ENCODE results near the gene GLDC. TPM values are rescaled to one million over a fixed set of nuclear protein-coding genes. Genes with fewer than 3 reads are reported as not detected.

GLDC gene
- total RNA-seq, 1 experiment from 2014 or later, result 0.82 TPM

DNA sequence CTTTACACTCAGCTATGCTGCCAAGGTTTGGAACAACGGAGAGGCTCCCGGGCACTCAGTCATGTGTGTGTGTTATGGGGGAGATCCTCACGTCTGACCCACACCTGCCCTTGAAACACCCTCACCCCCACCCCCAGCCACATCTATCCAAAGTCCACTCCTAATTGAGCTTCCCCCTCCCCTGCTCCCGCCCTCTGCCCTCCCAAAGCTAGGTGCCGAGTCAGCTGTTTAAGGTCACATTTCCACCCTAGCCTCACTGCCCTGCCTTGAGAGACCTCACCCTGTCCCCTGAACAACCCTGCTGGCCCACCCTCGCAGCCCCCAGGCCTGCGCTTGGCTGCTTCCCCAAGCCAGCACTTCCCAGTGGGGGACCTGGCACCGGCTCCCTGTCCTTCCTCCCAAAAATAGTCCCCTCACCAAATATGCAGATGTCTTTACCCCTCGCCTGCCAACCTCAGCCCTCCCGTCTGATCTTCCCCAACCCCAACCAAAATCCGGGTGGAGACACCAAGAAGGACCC is 36.0 kb downstream of the GLDC start:
- H3K4me3 ChIP-seq, result no peak overlapping the region
- DNase-seq, result no peak
- H3K36me3 ChIP-seq, result no peaks in the 10 kb centered on the region
- no peaks in the 10 kb centered on the region for H3K9me3 ChIP-seq
- no peaks in the 10 kb centered on the region for H3K27me3 ChIP-seq

DNA sequence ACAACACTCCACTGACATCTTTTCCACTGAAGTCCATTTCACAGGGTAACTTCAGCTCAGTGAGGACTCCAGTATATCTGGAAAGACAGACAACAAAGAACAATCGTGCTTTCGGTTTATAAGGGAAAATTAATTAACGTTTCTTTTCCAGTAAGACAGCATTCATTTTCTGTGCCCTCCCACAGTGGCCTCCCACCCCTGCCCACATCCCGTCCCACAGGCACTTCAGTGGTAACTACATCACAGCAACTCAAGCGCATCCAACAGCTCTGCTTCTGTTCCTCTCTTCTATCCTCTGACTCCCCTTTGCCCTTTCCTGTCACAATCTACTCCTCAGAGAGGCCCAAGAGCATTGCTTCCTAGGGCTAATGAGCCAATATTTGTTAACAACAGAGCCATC is 40.3 kb downstream of the GLDC start:
- H3K36me3 ChIP-seq, result no peaks in the 10 kb centered on the region
- DNase-seq, result no peak
- no peaks in the 10 kb centered on the region for H3K27me3 ChIP-seq
- H3K4me3 ChIP-seq, result no peak overlapping the region
- no peaks in the 10 kb centered on the region for H3K9me3 ChIP-seq

DNA sequence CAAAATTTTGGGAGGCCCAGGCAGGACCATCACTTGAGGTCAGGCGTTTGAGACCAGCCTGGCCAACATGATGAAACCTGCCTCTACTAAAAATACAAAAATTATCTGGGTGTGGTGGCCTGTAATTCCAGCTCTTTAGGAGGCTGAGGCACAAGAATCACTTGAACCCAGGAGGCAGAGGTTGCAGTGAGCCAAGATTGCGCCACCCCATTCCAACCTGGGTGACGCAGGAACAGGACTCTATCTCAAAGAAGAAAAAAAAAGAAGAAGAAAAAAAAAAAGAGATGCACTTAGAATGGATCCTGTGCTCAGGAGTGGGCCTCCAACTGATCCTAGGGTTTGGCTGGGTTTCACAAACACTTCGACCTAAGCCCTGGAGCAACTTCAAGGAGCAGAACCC is 45.1 kb downstream of the GLDC start:
- no peak for DNase-seq

DNA sequence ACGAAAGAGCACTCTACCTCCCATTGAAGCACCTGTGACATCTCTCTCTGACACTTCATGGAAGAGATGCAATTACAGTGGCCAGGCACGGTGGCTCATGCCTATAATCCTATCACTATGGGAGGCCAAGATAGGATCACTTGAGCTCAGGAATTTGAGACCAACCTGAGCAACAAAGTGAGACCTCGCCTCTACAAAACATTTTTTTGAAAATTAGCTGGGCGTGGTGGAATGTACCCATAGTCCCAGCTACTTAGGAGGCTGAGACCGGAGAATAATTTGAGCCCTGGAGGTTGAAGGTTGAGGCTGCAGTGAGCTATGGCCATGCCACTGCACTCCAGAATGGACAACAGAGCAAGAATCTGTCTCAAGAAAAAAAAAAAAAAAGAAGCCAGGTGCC is 45.5 kb downstream of the GLDC start:
- no peaks in the 10 kb centered on the region for H3K9me3 ChIP-seq
- no peak for DNase-seq
- H3K36me3 ChIP-seq, result no peaks in the 10 kb centered on the region
- no peak overlapping the region for H3K4me3 ChIP-seq
- no peaks in the 10 kb centered on the region for H3K27me3 ChIP-seq

More for the DNA sequence above, 45.1 kb downstream of the GLDC start:
- no peak overlapping the region for H3K4me3 ChIP-seq
- H3K9me3 ChIP-seq, result no peaks in the 10 kb centered on the region
- no peaks in the 10 kb centered on the region for H3K36me3 ChIP-seq
- H3K27me3 ChIP-seq, result no peaks in the 10 kb centered on the region

DNA sequence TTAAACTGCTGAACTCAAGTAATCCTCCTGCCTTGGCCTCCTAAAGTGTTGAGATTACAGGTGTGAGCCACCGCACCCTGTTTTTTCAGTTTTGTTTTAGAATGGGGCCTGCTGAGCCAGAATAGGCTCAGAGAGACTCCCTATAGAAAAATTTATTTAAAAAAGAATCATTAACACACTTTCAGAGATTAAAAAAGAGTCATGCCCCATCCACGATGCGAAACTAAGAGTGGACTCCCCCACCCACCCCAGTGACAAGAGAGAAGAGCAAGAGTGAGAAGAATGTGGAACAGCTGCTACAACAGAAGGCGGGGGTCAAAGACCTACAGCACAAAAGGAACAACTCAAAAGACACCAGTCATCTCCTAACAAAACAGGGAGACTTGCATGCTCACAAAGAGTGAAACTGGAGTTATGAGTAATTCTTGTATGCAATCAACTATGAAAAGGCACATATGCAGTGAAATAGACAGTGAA is 47.2 kb downstream of the GLDC start:
- no peak overlapping the region for H3K4me3 ChIP-seq
- no peak for DNase-seq
- no peaks in the 10 kb centered on the region for H3K27me3 ChIP-seq
- no peaks in the 10 kb centered on the region for H3K36me3 ChIP-seq
- H3K9me3 ChIP-seq, result no peaks in the 10 kb centered on the region

DNA sequence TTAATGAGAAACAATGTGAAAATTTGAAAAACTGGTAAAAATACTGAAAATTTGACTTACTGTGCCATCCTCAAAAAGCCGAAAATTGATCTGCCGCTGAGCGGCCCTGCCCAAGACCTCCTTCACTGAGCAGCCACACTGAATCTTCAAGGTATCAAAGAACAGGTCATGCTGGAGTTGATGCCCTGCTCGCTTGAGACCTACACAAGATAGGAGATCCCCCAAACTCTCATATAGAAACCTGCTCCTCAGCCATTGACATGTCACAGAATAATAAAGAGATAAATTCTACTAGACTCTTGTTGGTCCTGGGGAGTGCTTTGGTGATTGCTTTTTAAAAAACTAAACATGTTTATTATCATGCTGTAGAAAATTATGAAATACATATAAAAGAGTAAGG is 52.7 kb downstream of the GLDC start:
- no peak overlapping the region for H3K4me3 ChIP-seq
- H3K9me3 ChIP-seq, result no peaks in the 10 kb centered on the region

DNA sequence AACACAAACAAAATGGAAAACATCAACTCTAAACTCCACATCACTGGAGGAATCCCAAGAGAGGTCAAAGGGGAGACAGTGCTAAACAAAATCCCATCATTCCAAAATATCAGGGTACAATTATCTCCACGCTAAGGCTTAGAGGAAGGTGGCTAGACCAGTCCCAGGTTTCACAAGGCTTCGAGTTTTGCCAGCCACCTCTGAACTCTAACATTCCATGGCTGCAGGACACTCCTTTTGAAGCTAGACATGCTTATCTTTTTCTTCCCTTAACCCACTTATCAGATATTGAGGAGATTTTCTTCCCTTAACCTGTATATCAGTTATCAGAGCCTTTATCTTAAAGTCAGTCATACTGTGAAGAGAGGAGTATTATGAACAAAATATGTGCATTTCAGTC is 53.3 kb downstream of the GLDC start:
- DNase-seq, result no peak
- H3K27me3 ChIP-seq, result no peaks in the 10 kb centered on the region
- H3K4me3 ChIP-seq, result no peak overlapping the region
- H3K9me3 ChIP-seq, result no peaks in the 10 kb centered on the region
- no peaks in the 10 kb centered on the region for H3K36me3 ChIP-seq

More for the DNA sequence above, 52.7 kb downstream of the GLDC start:
- no peak for DNase-seq
- Histone ChIP-seq H3K27me3 (no peaks in the 10 kb centered on the region), H3K36me3 (no peaks in the 10 kb centered on the region)

DNA sequence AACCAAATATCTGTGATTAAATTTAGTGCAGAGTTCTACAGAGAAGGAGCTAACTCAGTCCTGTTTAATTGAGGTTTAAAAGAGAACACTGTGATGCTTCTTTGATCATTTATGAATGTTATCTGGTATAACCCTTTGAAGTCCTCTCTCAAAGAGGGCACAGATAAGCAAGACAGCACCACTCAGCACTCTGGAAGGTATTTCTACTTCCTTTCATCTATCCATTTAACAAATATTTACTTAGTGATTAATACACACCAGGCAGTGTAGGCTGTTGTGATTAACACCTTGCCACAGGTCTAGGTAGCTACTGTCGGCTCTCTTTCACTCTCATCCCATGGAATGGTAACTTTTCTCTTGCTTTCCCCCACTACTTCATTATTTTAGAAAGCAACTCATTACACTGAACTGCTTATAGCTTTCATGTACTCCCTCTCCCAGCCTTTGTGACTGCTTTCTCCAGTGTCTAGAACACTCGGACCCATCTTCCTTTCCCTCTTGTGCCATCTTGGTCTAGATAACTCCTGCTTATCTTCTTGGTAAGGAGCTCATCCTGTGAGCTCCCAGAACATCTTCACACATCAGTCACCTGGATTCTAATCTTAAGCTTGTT is 54.7 kb downstream of the GLDC start:
- H3K36me3 ChIP-seq, result no peaks in the 10 kb centered on the region
- DNase-seq, result no peak
- H3K9me3 ChIP-seq, result no peaks in the 10 kb centered on the region
- no peaks in the 10 kb centered on the region for H3K27me3 ChIP-seq
- H3K4me3 ChIP-seq, result no peak overlapping the region

DNA sequence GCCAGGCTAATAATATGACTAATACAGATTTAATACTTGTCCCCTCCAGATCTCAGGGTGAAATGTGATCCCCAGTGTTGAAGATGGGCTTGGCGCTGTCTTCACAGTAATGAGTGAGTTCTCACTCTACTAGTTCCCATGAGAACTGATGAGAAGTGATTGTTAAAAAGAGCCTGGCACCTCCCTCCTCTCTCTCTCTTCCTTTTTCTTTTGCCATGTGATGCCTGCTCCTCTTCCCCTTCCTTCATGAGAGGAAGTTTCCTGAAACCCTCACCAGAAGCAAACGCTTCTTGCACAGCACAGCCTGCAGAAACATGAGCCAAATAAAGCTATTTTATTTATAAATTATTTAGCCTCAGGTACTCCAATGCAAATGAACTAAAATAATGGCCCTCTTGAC is 55.2 kb downstream of the GLDC start:
- Histone ChIP-seq H3K4me3 (no peak overlapping the region), H3K9me3 (no peaks in the 10 kb centered on the region), H3K27me3 (no peaks in the 10 kb centered on the region), H3K36me3 (no peaks in the 10 kb centered on the region)
- DNase-seq, result no peak

DNA sequence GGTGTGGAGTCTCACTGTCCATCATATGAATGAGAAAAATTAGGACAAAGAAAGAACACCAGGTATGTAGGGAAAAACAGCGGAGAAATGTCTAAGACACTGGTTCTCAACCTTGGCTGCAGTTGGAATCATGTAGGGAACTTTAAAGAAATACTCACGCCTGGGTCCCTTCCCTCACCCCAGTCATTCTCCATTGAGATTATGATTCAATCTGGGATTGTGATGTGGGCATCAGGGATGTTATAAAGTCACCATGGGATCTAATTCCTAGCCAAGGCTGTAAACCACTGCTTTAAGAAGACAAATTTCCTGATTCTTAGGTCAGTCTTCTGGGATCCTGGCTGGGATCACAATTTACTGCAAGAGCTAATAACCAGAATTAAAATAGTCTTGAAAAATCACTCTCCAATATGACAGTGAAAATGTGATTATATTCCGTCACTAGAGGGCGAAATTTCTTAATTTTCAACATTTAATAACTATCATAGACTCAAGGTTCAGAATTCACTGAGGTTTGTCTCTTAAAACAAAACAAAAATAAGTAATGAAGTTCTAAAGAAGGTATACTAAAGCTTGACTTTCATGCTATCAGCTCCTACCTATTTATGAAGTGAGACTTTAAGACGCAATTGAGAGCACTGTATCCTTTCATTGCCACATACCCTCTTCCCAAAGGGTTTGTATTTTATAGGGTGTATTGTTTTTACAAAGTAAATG is 60.5 kb downstream of the GLDC start:
- no peak for DNase-seq
- H3K9me3 ChIP-seq, result no peaks in the 10 kb centered on the region
- no peaks in the 10 kb centered on the region for H3K36me3 ChIP-seq
- no peaks in the 10 kb centered on the region for H3K27me3 ChIP-seq
- no peak overlapping the region for H3K4me3 ChIP-seq

DNA sequence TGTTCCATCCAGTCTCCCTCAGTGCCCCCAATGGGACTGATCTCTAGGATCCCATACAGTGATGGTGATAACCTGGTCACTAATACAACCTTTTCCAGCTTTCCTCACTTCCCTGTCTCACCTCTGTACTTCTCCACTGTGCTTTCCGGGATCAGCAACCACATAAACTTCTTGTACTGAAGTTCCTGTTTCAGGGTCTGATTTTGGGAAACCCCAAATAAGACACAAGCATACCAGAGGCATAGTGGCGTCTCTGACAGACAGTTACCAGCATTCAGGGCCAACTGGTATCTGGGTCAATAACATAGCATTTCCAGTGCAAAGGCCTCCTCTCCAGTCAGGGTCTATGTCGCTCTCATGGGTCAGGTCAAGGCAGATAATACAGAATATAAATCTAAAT is 64.3 kb downstream of the GLDC start:
- Histone ChIP-seq H3K36me3 (no peaks in the 10 kb centered on the region), H3K9me3 (no peaks in the 10 kb centered on the region), H3K27me3 (no peaks in the 10 kb centered on the region), H3K4me3 (no peak overlapping the region)
- DNase-seq, result no peak

DNA sequence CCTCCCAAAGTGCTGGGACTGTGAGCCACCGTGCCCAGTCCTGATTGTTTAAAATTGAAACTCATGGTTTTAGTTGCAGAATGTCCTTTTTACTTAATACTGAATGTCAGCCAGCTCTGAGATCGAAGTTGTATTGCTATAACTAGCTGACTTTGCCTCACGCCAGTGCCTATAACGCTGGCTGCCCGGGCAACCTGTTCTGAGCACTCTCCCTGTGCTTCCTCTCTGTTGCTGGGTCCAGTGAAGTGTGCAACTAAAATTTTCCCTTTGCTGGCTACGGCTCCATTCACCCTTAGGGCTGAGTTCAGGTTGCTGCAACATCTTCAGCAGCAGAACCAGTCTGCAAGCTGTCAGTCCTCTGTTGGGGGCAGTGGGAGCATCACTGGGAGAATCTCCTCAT is 65.9 kb downstream of the GLDC start:
- no peak for DNase-seq
- Histone ChIP-seq H3K27me3 (no peaks in the 10 kb centered on the region), H3K9me3 (no peaks in the 10 kb centered on the region), H3K36me3 (no peaks in the 10 kb centered on the region), H3K4me3 (no peak overlapping the region)

DNA sequence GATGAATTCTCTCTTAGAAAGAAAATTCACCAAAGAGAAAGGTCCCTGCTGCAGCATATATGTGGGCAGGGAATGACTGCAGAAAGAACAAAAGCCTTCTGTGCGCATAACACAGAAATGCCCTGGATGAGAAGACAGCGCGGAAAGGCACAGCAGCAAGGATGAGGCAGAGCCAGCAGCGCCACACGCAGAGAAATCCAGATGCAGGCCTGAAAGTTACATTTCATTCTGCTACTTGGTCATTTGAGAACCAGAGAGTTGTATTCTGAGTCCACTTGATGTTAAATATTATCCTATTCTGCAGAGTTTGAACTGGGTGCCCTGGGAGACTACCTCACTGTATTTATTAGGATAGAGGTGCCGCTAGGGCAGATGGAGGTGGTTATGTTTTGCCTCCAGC is 68.5 kb downstream of the GLDC start:
- no peaks in the 10 kb centered on the region for H3K9me3 ChIP-seq
- H3K36me3 ChIP-seq, result no peaks in the 10 kb centered on the region
- no peak overlapping the region for H3K4me3 ChIP-seq
- DNase-seq, result no peak
- H3K27me3 ChIP-seq, result no peaks in the 10 kb centered on the region

DNA sequence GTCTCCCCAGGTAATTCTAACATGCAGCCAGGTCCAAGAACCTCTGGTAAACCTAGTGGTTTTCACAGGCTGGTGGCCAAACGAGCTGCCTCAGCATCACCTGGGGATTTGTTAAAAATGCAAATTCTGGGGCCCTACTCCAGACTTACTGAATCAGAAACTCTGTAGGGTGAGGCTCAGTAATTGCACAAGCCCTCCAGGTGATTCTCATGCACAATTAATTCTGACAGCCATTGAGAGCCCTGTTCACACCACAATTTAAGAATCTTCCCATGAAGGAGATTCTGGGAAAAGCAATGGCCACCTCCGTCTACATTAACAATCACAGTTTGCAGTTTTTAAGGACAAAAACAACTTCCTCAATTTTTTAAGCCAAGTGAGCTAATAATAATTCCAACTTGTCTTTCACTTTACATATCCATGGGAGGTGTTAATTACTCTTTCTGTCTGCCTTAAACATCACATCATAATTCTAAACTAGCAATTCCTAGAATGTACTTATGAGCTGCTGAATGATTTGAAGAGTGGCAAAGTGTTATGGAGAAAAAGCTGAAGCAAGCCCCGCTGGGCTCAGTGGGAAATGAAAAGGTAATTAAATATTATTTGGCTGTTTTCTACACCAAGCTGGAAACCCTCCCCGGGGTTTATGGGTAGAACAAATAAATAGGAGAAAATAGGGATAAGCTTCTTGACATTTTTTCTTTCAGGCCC is 70.0 kb downstream of the GLDC start:
- no peak for DNase-seq
- Histone ChIP-seq H3K4me3 (no peak overlapping the region), H3K36me3 (no peaks in the 10 kb centered on the region), H3K27me3 (no peaks in the 10 kb centered on the region), H3K9me3 (no peaks in the 10 kb centered on the region)

DNA sequence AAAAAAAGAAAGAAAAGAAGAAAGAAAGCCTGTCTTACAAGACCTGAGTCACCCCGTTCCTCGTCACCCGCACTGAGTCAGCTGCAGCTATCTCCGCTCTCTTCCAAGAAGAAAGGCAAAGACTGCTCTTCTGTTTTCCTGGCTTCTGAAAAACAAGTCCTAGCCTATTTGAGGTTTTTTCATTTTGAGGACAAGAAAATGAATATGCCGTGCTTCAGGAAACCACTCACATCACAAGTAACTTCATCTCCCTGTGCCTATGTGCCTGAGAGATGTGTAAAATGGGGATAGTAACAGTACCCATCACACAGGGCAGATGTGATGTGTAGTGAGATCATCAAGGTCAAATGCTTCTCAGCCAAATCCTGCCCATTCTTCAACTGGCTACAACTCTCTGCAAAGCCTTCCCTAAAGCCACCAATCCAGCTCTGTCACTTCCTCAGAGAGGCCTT is 78.4 kb downstream of the GLDC start:
- DNase-seq, result peak; percentile 75
- Histone ChIP-seq H3K27me3 (no peaks in the 10 kb centered on the region), H3K4me3 (no peak overlapping the region; the same call in 1 of the 2 replicates), H3K9me3 (no peaks in the 10 kb centered on the region), H3K36me3 (no peaks in the 10 kb centered on the region)

DNA sequence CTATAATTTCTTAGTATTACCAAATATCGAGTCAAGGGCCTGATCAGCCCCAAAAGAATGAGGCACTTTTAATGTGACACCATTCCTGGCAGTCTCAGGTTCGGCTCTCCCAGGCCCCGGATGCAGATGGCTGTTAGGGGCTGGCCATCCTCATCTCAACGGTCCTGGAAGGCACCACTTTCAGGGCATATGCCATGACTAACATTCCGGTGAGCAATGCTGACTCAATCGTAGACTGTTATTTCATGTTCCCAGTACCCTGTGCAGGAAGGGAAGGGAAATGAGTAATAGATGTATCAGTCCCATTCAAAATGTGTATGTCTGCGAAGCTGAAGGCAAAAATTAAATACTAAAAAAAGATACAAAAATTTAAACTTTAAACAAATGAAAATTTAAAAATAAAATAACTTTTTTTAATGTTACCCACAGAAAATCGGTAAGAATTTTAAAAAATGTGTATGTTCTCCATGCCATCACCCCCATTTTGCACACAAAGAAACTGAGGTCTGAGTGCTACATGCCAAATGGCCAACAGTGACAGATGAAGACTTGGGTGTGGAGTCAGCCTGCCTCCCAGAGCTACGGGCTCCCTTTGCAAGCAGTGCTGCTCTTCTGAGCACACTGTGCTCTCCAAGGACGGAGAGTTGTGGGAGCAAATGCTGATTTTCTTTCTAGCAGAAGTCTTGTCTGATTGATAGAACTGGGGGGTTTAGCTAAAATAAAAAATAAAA is 79.0 kb downstream of the GLDC start:
- peak; percentile 85 for DNase-seq
- Histone ChIP-seq H3K9me3 (no peaks in the 10 kb centered on the region), H3K4me3 (peak overlapping the region; percentile 20; the same call in 1 of the 2 replicates)

DNA sequence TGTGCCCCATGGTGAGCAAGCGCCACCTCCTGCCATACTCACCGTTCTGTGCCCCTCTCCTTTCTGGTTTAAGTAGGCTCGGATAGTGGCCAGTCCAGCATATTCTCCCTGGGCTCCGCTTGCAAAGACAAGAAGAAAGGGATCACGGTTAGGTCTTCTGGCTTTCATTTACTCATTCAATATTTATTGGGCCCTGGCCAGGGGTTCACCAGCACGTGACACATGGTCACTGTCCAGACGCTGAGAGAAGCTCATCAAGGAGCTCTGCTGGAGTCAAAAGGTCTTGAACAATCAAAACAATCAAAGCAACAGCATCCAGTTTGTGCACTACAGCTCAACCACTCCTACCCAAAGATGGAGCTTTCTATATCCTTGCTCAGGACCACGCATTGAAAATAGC is 80.2 kb downstream of the GLDC start:
- DNase-seq, result peak; percentile 8
- Histone ChIP-seq H3K27me3 (no peaks in the 10 kb centered on the region), H3K4me3 (no peak overlapping the region), H3K9me3 (no peaks in the 10 kb centered on the region), H3K36me3 (no peaks in the 10 kb centered on the region)

More for the DNA sequence above, 79.0 kb downstream of the GLDC start:
- Histone ChIP-seq H3K27me3 (no peaks in the 10 kb centered on the region), H3K36me3 (no peaks in the 10 kb centered on the region)

All from MG63 (cell line).